Stimulated activated CD8-positive, alpha-beta memory T cell treated with anti-CD3 and anti-CD28 coated beads, Interleukin-15, amount 100 ng/mL, for 24 hours (primary cell): Measurements from ENCODE around the gene PTPRH.
"Not testable (repeated sequence)": the region's sequence is repeated elsewhere in the genome, so short reads cannot be mapped to it uniquely, and the experiment has no call there.

Experiments used
- DNase-seq: peaks from one replicate; pipeline ENCODE4 v3.0.0-alpha.2; 2020; ENCODE audit warnings: low read depth

The PTPRH gene

DNA sequence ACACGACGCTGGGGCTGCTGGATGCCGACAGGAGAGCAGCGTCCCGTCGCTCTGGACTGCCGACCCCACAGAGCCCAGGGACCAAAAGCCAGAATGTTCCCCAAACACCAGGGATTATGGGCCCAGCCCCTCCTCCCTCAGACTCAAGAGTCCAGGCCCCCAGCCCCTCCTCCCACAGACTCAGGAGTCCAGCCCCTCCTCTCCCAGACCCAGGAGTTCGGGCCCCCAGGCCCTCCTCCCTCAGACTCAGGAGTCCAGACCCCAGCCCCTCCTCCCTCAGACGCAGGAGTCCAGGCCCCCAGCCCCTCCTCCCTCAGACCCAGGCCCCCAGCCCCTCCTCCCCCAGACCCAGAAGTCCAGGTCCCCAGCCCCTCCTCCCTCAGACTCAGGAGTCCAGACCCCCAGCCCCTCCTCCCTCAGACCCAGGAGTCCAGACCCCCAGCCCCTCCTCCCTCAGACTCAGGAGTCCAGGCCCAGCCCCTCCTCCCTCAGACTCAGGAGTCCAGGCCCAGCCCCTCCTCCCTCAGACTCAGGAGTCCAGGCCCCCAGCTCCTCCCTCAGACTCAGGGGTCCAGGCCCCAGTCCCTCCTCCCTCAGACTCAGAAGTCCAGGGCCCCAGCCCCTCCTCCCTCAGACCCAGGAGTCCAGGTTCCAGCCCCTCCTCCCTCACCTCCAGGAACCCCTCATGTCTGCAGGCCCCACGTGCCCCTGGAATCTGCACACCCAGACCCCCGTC, 15.5 kb upstream of the PTPRH start:
- not testable (repeated sequence) for DNase-seq

GRCh38 chr19:55224038-55224665, 14.9 kb upstream of the PTPRH start:
- DNase-seq = no peak

DNA sequence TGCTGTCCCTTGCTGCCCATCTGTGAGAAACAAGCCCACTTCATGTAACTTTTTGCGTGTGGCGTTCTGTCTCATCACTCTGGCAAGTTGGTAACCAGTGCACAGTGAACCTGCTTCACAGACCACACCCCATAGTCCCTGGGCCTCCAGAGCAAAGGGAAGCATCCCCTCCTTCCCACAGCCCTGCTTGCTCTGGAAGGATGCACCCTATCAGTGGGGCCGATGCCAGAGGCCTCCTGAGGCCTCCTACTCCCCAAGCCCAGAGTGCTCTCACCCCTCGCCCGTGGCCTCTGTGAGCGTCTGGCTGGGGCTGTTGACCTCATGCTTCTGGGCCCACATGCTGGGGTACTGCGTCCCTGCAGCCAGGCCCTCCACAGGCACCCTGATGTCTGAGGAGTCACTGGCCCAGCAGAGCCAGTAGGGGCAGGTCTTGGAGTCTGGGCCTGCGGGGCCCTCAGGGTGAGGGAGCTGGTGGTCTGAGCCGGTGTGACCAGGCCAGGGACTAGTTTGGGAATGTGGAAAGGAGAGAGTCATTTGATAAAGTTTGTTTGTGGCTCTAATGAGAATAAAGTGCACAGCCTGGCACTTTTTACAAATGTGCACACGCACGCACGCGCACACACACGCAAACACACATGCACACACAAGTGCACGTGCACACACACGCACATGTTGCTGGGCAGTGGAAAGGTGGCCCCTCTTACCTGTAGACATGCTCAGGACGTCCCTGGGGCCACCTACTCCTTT, 14.2 kb upstream of the PTPRH start:
- no peak for DNase-seq

GRCh38 chr19:55220525-55220924, 11.2 kb upstream of the PTPRH start:
- no peak for DNase-seq

- DNase-seq = peak; percentile 13
These were observed 7.3 kb upstream of the PTPRH start for GRCh38 chr19:55216461-55217198.

- DNase-seq = no peak
These were observed 4.2 kb upstream of the PTPRH start for GRCh38 chr19:55213547-55213946.

DNA sequence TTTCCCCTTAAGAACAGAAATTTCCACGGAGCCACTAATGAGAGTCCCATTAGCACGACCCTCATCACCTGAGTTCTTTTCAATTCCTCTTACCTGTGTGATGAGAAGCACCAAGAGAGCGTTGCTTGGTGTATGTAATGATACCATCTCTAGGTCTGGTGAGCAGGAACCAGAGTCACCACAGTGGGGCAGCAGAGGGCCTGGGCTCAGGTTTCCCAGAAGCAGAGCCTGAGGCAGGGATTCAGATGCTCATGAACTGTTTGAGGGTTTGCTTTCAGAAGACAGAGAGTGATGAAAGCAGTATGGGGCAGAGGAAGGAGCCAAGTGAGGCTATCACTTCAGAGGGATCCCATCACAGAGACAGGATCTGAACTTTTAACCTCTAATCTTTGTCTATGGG, 3.1 kb upstream of the PTPRH start:
- no peak for DNase-seq

DNA sequence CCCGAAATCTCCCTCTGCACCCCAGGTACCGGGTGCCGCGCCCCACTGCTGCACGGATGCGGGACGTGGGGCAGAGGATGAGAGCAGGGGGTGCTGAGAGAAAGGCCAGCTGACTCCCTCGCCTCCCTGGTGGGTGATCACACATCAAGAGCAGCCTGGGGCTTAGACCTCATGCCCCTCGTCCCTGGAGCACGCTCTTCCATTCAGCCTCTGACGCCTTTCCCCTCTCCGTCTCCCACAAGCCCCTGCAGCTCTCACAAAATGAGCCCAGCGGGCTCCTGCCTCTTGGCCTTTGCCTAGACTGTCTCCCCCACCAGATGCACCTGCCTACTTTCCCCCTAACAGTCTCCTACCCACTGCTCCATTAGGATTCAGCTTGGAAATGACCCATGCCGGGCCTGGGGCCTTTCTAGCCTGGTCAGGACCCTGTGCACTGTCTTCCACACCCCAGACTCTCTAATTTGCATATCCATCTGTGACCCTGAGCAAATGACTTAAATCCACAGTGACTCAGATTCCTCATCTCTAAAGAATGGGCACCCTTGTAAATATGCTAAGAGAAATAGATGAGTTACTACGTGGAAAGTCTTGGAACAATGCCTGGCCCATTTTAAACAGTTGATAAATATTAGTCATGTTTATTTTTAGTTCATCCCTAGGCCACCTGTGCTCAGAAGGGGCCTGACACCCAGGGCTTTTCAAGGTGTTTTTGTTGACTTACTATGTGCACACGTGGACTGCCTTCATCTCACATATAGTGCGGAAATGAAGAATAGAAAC, 582 bp upstream of the PTPRH start:
- DNase-seq = no peak

DNA sequence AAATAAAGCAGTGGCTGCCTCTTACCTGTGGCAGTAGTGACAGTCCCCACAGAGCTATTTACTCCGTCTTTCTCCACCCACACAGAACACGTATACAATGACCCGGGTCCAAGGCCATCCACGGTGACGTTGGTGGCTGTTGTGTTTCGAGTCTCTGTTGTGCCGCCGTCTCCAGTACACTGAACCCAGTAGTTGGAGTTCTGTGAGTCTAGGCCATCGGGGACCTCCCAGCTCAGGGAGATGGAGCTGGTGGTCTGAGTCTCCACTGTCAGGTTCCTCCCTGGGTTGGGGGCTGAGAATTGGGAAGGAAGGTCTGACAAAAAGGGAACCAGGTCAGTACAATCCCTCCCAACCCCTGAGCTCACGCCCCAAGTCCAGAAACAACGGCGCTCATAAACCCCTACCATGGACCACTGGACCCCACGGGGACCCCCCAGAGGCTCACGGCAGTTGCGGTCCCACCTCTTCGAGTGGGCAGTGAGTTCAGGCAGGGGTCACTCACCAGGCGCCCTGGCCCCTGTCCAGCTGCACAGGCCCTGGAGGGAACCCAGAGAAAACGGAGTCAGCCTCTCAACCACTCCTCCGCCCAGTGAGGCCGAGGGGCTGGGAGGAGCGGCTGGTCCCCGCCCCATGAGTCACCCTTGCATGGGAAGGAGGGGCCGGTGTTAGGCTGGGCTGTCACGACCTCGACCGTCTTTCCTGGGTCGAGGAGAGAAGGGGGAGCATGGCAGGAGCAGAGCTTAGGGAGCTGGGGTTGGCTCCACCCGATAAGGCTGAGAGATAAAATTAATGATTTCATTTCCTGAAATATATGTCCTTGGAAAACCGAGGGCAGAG, 2.4 kb downstream of the PTPRH start:
- no peak for DNase-seq

GRCh38 chr19:55202199-55202598, 7.1 kb downstream of the PTPRH start:
- DNase-seq = not testable (repeated sequence)

GRCh38 chr19:55199620-55200204, 9.6 kb downstream of the PTPRH start:
- no peak for DNase-seq

DNA sequence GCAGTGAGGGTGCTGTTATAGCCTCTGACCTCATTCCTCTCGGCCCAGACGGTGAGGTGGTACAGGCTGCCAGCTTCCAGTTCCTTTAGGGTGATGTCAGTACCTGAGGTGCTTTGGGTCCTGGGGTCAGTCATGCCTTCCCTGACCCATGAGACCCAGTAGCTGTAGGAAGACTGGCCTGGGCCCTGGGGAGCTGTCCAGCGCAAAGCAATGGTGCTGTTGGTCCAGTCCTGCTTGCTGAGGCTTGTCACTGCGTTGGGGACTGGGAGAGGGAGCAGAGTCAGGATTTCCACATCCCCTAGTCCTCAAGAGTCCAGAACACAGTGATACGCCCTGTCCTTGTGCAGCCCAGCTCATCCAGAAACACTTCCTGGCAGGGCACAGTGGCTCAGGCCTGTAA, 10.7 kb downstream of the PTPRH start:
- no peak for DNase-seq

- no peak for DNase-seq
These were observed 11.8 kb downstream of the PTPRH start for GRCh38 chr19:55197528-55197927.

DNA sequence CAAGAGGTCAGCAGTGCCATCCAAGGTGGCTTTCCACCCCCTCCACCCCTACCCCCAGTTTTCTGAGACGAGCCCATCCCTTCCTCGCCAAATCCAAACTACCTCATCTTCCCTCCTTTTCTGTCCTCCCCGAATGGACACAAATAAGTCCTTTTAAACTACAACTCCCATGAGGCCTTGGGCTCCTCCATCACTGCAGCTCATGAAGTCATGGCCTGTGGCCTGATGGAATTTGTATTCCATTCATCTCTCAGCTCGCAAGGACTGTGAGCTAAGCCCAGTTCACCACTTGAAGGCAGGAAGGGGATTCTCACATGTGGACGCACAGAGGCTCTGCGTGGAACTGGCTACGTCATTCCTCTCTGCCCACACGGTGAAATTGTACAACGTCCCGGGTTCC, 12.5 kb downstream of the PTPRH start:
- DNase-seq = no peak

- DNase-seq = no peak
These were observed 15.8 kb downstream of the PTPRH start for GRCh38 chr19:55193481-55193880.

DNA sequence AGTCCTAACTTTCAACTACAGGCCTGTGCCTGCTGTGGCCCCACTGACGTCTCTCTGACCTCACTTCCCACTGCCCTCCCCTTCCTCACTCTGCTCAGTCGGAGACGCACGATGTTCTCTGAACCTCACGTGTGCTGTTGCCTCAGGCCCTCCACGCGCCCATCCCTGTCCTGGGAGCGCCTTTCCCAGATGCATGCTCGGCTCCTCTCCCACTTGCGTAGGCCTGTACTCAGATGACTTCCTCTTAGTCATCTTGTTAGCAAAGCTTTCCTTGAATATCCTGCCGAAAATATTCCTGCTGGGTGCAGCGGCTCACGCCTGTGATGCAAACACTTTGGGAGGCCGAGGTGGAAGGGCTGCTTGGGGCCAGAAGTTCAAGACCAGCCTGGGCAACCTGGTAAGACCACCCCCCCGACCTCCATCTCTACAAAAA, 19.9 kb downstream of the PTPRH start:
- DNase-seq = no peak

GRCh38 chr19:55188625-55189024, 20.7 kb downstream of the PTPRH start:
- no peak for DNase-seq

- no peak for DNase-seq
These were observed 23.2 kb downstream of the PTPRH start for GRCh38 chr19:55186080-55186479.

DNA sequence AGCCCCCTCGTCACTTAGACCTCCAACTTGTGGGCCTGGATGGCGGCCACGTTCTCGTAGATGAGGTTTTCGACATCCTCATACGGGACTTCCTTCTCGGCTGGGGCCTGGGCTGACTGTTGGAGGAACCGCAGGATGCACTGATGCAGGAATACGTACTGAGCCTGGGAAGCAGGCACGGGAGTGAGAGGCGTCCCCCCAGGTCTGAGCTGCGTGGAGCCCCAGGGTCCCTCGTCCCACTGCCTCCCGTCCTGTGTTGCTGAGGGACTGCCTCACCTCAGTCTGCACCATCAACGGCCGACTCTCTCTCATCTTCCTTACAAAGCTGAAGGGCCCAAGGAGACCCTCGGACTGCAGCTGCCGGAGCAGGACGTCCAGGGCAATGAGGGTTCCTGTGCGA, 27.6 kb downstream of the PTPRH start:
- no peak for DNase-seq
